GM23338 (cell line): ENCODE results near the gene APOBEC3F. TPM values are rescaled to one million over a fixed set of nuclear protein-coding genes. Genes with fewer than 3 reads are reported as not detected.
A peak's percentile ranks its signal among the peaks of the same experiment; 100 is the strongest.
"Not testable (repeated sequence)": the region's sequence is repeated elsewhere in the genome, so short reads cannot be mapped to it uniquely, and the experiment has no call there.

Source experiments
- ATAC-seq: fragments of 200-7000 bp; cut with Tn5 transposase; 3 replicates; pipeline ENCODE4 v1.9.1; 2020
- DNase-seq: peaks from one replicate; pipeline ENCODE4 v3.0.0-alpha.2; 2015; ENCODE audit warnings: low spot score
- H2AFZ ChIP-seq: fragments of 200-600 bp; sonication (generic); 2 replicates; pipeline ENCODE4 v1.8.0; 2016; ENCODE audit warnings: antibody characterized with exemption, mild to moderate bottlenecking, moderate library complexity
- H3F3A ChIP-seq: fragments of 200-600 bp; sonication (generic); replicated peaks from 2 replicates; pipeline ENCODE4 v1.8.0; 2017; ENCODE audit warnings: antibody characterized with exemption, mixed run types, low read depth
- H3K27ac ChIP-seq: fragments of 200-600 bp; sonication (generic); 2 replicates; pipeline ENCODE4 v1.6.1; 2016; ENCODE audit warnings: low read depth
- H3K27me3 ChIP-seq: fragments of 200-600 bp; sonication (generic); 2 replicates; pipeline ENCODE4 v1.8.0; 2016; ENCODE audit warnings: mild to moderate bottlenecking, mixed run types, moderate library complexity; ENCODE audit not compliant: insufficient read depth
- H3K36me3 ChIP-seq: fragments of 200-600 bp; sonication (generic); 2 replicates; pipeline ENCODE4 v1.8.0; 2016; ENCODE audit warnings: mild to moderate bottlenecking; ENCODE audit not compliant: insufficient read depth
- H3K4me1 ChIP-seq: fragments of 200-600 bp; sonication (generic); 2 replicates; pipeline ENCODE4 v1.8.0; 2016; ENCODE audit warnings: mild to moderate bottlenecking, moderate library complexity; ENCODE audit not compliant: insufficient read depth
- H3K4me2 ChIP-seq: fragments of 200-600 bp; sonication (generic); 2 replicates; pipeline ENCODE4 v1.7.1; 2017; ENCODE audit warnings: mixed run types
- H3K4me3 ChIP-seq: fragments of 200-600 bp; sonication (generic); 2 replicates; pipeline ENCODE4 v1.6.1; 2016; ENCODE audit warnings: mixed run types
- H3K79me2 ChIP-seq: fragments of 200-600 bp; sonication (generic); replicated peaks from 2 replicates; pipeline ENCODE4 v1.8.0; 2017; ENCODE audit warnings: mild to moderate bottlenecking; ENCODE audit not compliant: insufficient read depth
- H3K9me2 ChIP-seq: fragments of 200-600 bp; sonication (generic); 2 replicates; pipeline ENCODE4 v1.8.0; 2017; ENCODE audit not compliant: insufficient read depth
- H4K20me1 ChIP-seq: fragments of 200-600 bp; sonication (generic); replicated peaks from 2 replicates; pipeline ENCODE4 v1.8.0; 2017; ENCODE audit warnings: mild to moderate bottlenecking; ENCODE audit not compliant: insufficient read depth
- H3K27ac Mint-ChIP-seq: 2 replicates; pipeline ENCODE4 v1.8.0; 2020; ENCODE audit warnings: inconsistent platforms, mild to moderate bottlenecking, moderate library complexity, mixed read lengths
- H3K27me3 Mint-ChIP-seq: 3 replicates; pipeline ENCODE4 v1.8.0; 2022; ENCODE audit warnings: low read depth, mild to moderate bottlenecking, moderate library complexity, mixed read lengths, inconsistent platforms; ENCODE audit not compliant: insufficient read depth, poor library complexity
- H3K36me3 Mint-ChIP-seq: 3 replicates; pipeline ENCODE4 v1.8.0; 2021; ENCODE audit warnings: low read depth, mild to moderate bottlenecking, inconsistent platforms, moderate library complexity, mixed read lengths
- H3K4me1 Mint-ChIP-seq: 3 replicates; pipeline ENCODE4 v1.8.0; 2020; ENCODE audit warnings: mild to moderate bottlenecking, inconsistent platforms, mixed read lengths
- H3K4me3 Mint-ChIP-seq: 3 replicates; pipeline ENCODE4 v1.8.0; 2021; ENCODE audit warnings: moderate library complexity, mild to moderate bottlenecking, inconsistent platforms, mixed read lengths
- H3K9me3 Mint-ChIP-seq: 3 replicates; pipeline ENCODE4 v1.8.0; 2020; ENCODE audit warnings: moderate library complexity, mild to moderate bottlenecking, inconsistent platforms, mixed read lengths
- NANOG ChIP-seq: IDR thresholded peaks from 2 replicates; pipeline ENCODE4 v1.6.1; 2016; ENCODE audit warnings: antibody characterized with exemption, borderline replicate concordance
- POLR2AphosphoS5 ChIP-seq: IDR thresholded peaks from 2 replicates; pipeline ENCODE4 v1.6.1; 2016; ENCODE audit warnings: antibody characterized with exemption, low read depth
- STAT1 ChIP-seq: IDR thresholded peaks from one replicate; pipeline ENCODE4 v1.6.1; 2016; ENCODE audit warnings: antibody characterized with exemption; ENCODE audit not compliant: unreplicated experiment
- polyA plus RNA-seq: library from polyadenylated mRNA; unstranded; fragments of >200 nt; fragmentation: Nextera tagmentation; extraction: Ambion mirVana; gene quantifications from 2 replicates; pipeline ENCODE4 v1.2.1, GENCODE V29; 2016
- total RNA-seq: library from RNA; depleted of rRNA; stranded (reverse); fragments of >200 nt; shearing (Covaris generic); gene quantifications from 2 replicates; pipeline ENCODE4 v1.2.3, GENCODE V29; 2014
- TF ChIP-seq, protein P1 (sequence below): fragments of 250-450 bp; sonication (Bioruptor Pico); IDR thresholded peaks from 2 replicates; pipeline ENCODE4 v1.5.0; 2020; ENCODE audit warnings: mild to moderate bottlenecking, moderate library complexity
- TF ChIP-seq, protein P2 (sequence below): IDR thresholded peaks from 2 replicates; pipeline ENCODE4 v1.6.1; 2016; ENCODE audit warnings: antibody characterized with exemption
- TF ChIP-seq, protein P3 (sequence below): IDR thresholded peaks from one replicate; pipeline ENCODE4 v1.6.1; 2018; ENCODE audit warnings: antibody characterized with exemption; ENCODE audit not compliant: unreplicated experiment

APOBEC3F gene
- total and polyA plus RNA-seq, 2 experiments from 2014 or later: 3.4 TPM

DNA sequence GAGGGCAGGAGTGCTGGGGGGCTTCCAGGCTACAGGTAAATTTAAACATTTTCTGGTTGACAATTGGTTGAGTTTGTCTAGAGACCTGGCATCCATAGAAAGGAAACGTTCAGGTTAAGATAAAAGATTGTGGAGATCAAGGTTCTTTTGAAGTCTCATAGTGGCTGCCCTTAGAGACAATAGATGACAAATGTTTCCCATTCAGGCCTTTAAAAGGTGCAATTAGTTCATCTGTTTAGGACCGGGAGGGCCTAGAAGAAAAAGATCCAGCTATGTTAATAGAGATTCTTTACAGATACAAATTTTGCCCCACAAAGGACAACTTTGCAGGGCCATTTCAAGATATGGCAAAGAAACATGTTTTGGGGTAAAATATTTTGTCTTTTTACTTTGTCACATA lies 3.6 kb upstream of the APOBEC3F start:
- Histone ChIP-seq H3K4me1 (peaks cover 42% of the 10 kb centered on the region), H3F3A (peaks cover 18% of the 10 kb centered on the region; the same call in 1 of the 2 replicates), H3K4me2 (0 out of 2 replicates have a peak overlapping the region, but pooled peaks have one; percentile 25), H3K27ac (peak overlapping the region; percentile 71; the same call in 1 of the 2 replicates)
- H3K79me2 ChIP-seq, H3K4me3 Mint-ChIP-seq, H3K27me3 ChIP-seq, H3K4me3 ChIP-seq, H4K20me1 ChIP-seq, ATAC-seq, H3K9me3 Mint-ChIP-seq, H2AFZ ChIP-seq, H3K9me2 ChIP-seq, H3K36me3 ChIP-seq, DNase-seq: not testable (repeated sequence)
- peak; percentile 81 for TF ChIP-seq NANOG
- peak overlapping the region; percentile 85 for H3K27ac Mint-ChIP-seq
- H3K4me1 Mint-ChIP-seq: peaks cover 44% of the 10 kb centered on the region
- H3K36me3 Mint-ChIP-seq: peaks cover 13% of the 10 kb centered on the region; the same call in 1 of the 3 replicates
- peaks cover 15% of the 10 kb centered on the region for H3K27me3 Mint-ChIP-seq

DNA sequence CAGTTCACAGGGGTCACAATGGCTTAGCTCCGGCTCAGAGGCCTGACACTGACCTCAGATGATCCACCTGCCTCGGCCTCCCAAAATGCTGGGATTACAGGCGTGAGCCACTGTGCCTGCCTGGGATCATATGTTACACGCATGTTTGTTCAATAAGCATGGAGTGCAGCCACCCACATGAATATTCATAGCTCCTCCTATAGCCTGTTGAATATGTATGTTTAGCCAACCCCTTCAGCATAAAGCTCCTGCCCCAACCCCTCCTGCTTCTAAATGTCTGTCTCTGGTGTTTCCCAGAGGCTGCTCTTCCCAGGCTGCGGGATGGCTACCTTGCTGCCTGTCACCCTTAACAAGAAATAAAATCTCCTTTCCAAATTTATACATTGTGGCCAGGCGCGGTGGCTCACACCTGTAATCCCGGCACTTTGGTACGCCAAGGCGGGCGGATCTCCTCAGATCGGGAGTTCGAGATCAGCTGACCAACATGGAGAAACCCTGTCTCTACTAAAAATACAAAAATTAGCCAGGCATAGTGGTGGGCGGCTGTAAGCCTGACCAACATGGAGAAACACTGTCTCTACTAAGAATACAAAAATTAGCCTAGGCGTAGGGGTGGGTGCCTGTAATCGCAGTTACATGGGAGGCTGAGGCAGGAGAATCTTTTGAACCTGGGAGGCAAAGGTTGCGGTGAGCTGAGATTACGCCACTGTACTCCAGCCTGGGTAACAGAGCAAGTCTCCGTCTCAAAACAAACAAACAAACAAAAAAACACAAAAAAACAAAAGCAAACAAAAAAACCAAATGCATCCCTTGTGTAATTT lies 1.1 kb upstream of the APOBEC3F start:
- Histone ChIP-seq H3K36me3 (no peaks in the 10 kb centered on the region), H3K4me1 (peaks cover 38% of the 10 kb centered on the region), H3K79me2 (no peaks in the 10 kb centered on the region; the same call in 1 of the 2 replicates), H3K4me2 (peak overlapping the region; percentile 82), H3K27ac (peak overlapping the region; percentile 84; the same call in 1 of the 2 replicates), H4K20me1 (no peaks in the 10 kb centered on the region), H3K27me3 (no peaks in the 10 kb centered on the region), H3K9me2 (no peaks in the 10 kb centered on the region), H3K4me3 (peak overlapping the region; percentile 63), H2AFZ (no peak overlapping the region; the same call in 1 of the 2 replicates), H3F3A (peaks cover 18% of the 10 kb centered on the region; the same call in 1 of the 2 replicates)
- peaks cover 5% of the 10 kb centered on the region; the same call in 2 of the 3 replicates for H3K36me3 Mint-ChIP-seq
- DNase-seq (no peak), ATAC-seq (no peak)
- peak overlapping the region; percentile 72 for H3K4me3 Mint-ChIP-seq
- no peaks in the 10 kb centered on the region; the same call in 2 of the 3 replicates for H3K9me3 Mint-ChIP-seq
- H3K27ac Mint-ChIP-seq: peak overlapping the region; percentile 90
- peaks cover 15% of the 10 kb centered on the region for H3K27me3 Mint-ChIP-seq
- peaks cover 48% of the 10 kb centered on the region for H3K4me1 Mint-ChIP-seq
- TF ChIP-seq NANOG (no peak), POLR2AphosphoS5 (no peak), STAT1 (no peak)
- TF ChIP-seq, protein P1, sequence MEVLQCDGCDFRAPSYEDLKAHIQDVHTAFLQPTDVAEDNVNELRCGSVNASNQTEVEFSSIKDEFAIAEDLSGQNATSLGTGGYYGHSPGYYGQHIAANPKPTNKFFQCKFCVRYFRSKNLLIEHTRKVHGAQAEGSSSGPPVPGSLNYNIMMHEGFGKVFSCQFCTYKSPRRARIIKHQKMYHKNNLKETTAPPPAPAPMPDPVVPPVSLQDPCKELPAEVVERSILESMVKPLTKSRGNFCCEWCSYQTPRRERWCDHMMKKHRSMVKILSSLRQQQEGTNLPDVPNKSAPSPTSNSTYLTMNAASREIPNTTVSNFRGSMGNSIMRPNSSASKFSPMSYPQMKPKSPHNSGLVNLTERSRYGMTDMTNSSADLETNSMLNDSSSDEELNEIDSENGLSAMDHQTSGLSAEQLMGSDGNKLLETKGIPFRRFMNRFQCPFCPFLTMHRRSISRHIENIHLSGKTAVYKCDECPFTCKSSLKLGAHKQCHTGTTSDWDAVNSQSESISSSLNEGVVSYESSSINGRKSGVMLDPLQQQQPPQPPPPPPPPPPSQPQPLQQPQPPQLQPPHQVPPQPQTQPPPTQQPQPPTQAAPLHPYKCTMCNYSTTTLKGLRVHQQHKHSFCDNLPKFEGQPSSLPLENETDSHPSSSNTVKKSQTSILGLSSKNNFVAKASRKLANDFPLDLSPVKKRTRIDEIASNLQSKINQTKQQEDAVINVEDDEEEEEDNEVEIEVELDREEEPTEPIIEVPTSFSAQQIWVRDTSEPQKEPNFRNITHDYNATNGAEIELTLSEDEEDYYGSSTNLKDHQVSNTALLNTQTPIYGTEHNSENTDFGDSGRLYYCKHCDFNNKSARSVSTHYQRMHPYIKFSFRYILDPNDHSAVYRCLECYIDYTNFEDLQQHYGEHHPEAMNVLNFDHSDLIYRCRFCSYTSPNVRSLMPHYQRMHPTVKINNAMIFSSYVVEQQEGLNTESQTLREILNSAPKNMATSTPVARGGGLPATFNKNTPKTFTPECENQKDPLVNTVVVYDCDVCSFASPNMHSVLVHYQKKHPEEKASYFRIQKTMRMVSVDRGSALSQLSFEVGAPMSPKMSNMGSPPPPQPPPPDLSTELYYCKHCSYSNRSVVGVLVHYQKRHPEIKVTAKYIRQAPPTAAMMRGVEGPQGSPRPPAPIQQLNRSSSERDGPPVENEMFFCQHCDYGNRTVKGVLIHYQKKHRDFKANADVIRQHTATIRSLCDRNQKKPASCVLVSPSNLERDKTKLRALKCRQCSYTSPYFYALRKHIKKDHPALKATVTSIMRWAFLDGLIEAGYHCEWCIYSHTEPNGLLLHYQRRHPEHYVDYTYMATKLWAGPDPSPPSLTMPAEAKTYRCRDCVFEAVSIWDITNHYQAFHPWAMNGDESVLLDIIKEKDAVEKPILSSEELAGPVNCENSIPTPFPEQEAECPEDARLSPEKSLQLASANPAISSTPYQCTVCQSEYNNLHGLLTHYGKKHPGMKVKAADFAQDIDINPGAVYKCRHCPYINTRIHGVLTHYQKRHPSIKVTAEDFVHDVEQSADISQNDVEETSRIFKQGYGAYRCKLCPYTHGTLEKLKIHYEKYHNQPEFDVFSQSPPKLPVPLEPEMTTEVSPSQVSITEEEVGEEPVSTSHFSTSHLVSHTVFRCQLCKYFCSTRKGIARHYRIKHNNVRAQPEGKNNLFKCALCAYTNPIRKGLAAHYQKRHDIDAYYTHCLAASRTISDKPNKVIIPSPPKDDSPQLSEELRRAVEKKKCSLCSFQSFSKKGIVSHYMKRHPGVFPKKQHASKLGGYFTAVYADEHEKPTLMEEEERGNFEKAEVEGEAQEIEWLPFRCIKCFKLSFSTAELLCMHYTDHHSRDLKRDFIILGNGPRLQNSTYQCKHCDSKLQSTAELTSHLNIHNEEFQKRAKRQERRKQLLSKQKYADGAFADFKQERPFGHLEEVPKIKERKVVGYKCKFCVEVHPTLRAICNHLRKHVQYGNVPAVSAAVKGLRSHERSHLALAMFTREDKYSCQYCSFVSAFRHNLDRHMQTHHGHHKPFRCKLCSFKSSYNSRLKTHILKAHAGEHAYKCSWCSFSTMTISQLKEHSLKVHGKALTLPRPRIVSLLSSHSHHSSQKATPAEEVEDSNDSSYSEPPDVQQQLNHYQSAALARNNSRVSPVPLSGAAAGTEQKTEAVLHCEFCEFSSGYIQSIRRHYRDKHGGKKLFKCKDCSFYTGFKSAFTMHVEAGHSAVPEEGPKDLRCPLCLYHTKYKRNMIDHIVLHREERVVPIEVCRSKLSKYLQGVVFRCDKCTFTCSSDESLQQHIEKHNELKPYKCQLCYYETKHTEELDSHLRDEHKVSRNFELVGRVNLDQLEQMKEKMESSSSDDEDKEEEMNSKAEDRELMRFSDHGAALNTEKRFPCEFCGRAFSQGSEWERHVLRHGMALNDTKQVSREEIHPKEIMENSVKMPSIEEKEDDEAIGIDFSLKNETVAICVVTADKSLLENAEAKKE: no peak
- TF ChIP-seq, protein P2, sequence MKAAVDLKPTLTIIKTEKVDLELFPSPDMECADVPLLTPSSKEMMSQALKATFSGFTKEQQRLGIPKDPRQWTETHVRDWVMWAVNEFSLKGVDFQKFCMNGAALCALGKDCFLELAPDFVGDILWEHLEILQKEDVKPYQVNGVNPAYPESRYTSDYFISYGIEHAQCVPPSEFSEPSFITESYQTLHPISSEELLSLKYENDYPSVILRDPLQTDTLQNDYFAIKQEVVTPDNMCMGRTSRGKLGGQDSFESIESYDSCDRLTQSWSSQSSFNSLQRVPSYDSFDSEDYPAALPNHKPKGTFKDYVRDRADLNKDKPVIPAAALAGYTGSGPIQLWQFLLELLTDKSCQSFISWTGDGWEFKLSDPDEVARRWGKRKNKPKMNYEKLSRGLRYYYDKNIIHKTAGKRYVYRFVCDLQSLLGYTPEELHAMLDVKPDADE: no peak
- TF ChIP-seq, protein P3, sequence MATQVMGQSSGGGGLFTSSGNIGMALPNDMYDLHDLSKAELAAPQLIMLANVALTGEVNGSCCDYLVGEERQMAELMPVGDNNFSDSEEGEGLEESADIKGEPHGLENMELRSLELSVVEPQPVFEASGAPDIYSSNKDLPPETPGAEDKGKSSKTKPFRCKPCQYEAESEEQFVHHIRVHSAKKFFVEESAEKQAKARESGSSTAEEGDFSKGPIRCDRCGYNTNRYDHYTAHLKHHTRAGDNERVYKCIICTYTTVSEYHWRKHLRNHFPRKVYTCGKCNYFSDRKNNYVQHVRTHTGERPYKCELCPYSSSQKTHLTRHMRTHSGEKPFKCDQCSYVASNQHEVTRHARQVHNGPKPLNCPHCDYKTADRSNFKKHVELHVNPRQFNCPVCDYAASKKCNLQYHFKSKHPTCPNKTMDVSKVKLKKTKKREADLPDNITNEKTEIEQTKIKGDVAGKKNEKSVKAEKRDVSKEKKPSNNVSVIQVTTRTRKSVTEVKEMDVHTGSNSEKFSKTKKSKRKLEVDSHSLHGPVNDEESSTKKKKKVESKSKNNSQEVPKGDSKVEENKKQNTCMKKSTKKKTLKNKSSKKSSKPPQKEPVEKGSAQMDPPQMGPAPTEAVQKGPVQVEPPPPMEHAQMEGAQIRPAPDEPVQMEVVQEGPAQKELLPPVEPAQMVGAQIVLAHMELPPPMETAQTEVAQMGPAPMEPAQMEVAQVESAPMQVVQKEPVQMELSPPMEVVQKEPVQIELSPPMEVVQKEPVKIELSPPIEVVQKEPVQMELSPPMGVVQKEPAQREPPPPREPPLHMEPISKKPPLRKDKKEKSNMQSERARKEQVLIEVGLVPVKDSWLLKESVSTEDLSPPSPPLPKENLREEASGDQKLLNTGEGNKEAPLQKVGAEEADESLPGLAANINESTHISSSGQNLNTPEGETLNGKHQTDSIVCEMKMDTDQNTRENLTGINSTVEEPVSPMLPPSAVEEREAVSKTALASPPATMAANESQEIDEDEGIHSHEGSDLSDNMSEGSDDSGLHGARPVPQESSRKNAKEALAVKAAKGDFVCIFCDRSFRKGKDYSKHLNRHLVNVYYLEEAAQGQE: no peak
